ENCODE data around the gene ADGRV1.

Gene ADGRV1

GRCh38 chr5:91142386-91142785, 583.8 kb downstream of the ADGRV1 start:
- TF ChIP-seq CTCF (IDR thresholded peaks at IDR 0.05): no peak
- H3K4me3 ChIP-seq: no peak overlapping the region
- no peak overlapping the region for H3K27ac ChIP-seq
- DNase-seq (ENCODE audit: low spot score): no peak

- TF ChIP-seq CTCF (IDR thresholded peaks at IDR 0.05): no peak
- no peak overlapping the region for H3K27ac ChIP-seq
- DNase-seq (ENCODE audit: low spot score): no peak
- H3K4me3 ChIP-seq: no peak overlapping the region
Measured at GRCh38 chr5:91142819-91143218, 584.2 kb downstream of the ADGRV1 start.

- Histone ChIP-seq H3K4me3 (no peak overlapping the region), H3K27ac (peak overlapping the region in 1 of 2 donors; percentile 7)
- no peak for TF ChIP-seq CTCF (IDR thresholded peaks at IDR 0.05)
- no peak for DNase-seq (ENCODE audit: low spot score)
Measured at GRCh38 chr5:91143840-91144239, 585.2 kb downstream of the ADGRV1 start.

GRCh38 chr5:91144491-91145332, 586.1 kb downstream of the ADGRV1 start:
- Histone ChIP-seq H3K4me3 (peak overlapping the region; percentile 33), H3K27ac (peak overlapping the region; percentile 28 to 44)
- TF ChIP-seq CTCF (IDR thresholded peaks at IDR 0.05): no peak
- DNase-seq (ENCODE audit: low spot score): no peak

GRCh38 chr5:91145333-91145620, 586.7 kb downstream of the ADGRV1 start:
- TF ChIP-seq CTCF (IDR thresholded peaks at IDR 0.05): no peak
- Histone ChIP-seq H3K4me3 (peak overlapping the region; percentile 33), H3K27ac (peak overlapping the region; percentile 27 to 28)
- no peak for DNase-seq (ENCODE audit: low spot score)

GRCh38 chr5:91146230-91146629, 587.6 kb downstream of the ADGRV1 start:
- H3K27ac ChIP-seq: peak overlapping the region in 1 of 2 donors; percentile 28
- no peak for DNase-seq (ENCODE audit: low spot score)
- TF ChIP-seq CTCF (IDR thresholded peaks at IDR 0.05): no peak
- H3K4me3 ChIP-seq: no peak overlapping the region

- no peak overlapping the region for H3K27ac ChIP-seq
- H3K4me3 ChIP-seq: no peak overlapping the region
- DNase-seq (ENCODE audit: low spot score): no peak
- TF ChIP-seq CTCF (IDR thresholded peaks at IDR 0.05): no peak
Measured at GRCh38 chr5:91146905-91147600, 588.5 kb downstream of the ADGRV1 start.
